Hepatocyte (in vitro differentiated cells): ENCODE data around the gene AK5.

Experiments used
- EZH2 ChIP-seq: fragments of 200-600 bp; sonication (generic); IDR thresholded peaks from 2 replicates; pipeline ENCODE4 v1.6.1; 2016; ENCODE audit warnings: antibody characterized with exemption, mild to moderate bottlenecking, borderline replicate concordance
- EZH2phosphoT487 ChIP-seq: fragments of 200-600 bp; sonication (generic); IDR thresholded peaks from one replicate; pipeline ENCODE4 v1.6.1; 2018; ENCODE audit warnings: antibody characterized with exemption, mild to moderate bottlenecking, low read depth, moderate library complexity; ENCODE audit not compliant: unreplicated experiment, severe bottlenecking
- TF ChIP-seq, protein P1 (sequence below): fragments of 200-600 bp; sonication (generic); IDR thresholded peaks from 2 replicates; pipeline ENCODE4 v1.5.1; 2016; ENCODE audit warnings: antibody characterized with exemption, mild to moderate bottlenecking; ENCODE audit not compliant: poor library complexity

DNA sequence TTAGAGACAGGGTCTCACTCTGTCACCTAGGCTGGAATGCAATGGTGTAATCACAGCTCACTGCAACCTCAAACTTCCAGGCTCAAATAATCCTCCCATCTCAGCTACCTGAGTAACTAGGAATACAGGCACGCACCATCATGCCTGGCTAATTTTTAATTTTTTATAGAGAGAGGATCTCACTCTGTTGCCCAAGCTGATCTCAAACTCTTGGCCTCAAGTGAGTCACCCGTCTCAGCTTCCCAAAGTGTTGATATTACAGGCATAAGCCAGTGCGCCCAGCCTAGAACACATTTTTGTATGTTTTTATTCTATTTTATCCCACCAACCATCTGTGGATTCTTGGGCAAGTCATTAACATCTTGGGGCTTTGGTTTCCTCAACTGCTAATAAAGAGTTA lies 100.5 kb downstream of the AK5 start:
- TF ChIP-seq, protein P1, sequence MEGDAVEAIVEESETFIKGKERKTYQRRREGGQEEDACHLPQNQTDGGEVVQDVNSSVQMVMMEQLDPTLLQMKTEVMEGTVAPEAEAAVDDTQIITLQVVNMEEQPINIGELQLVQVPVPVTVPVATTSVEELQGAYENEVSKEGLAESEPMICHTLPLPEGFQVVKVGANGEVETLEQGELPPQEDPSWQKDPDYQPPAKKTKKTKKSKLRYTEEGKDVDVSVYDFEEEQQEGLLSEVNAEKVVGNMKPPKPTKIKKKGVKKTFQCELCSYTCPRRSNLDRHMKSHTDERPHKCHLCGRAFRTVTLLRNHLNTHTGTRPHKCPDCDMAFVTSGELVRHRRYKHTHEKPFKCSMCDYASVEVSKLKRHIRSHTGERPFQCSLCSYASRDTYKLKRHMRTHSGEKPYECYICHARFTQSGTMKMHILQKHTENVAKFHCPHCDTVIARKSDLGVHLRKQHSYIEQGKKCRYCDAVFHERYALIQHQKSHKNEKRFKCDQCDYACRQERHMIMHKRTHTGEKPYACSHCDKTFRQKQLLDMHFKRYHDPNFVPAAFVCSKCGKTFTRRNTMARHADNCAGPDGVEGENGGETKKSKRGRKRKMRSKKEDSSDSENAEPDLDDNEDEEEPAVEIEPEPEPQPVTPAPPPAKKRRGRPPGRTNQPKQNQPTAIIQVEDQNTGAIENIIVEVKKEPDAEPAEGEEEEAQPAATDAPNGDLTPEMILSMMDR = no peak
- no peak for TF ChIP-seq EZH2
- TF ChIP-seq EZH2phosphoT487 = no peak
